B cell (primary cell): ENCODE measurements around the gene IGF2BP1. TPM values are rescaled to one million over a fixed set of nuclear protein-coding genes. Genes with fewer than 3 reads are reported as not detected.
"Not testable (repeated sequence)": the region's sequence is repeated elsewhere in the genome, so short reads cannot be mapped to it uniquely, and the experiment has no call there.

Experiments
- ATAC-seq: fragments of 200-7000 bp; cut with Tn5 transposase; one replicate; pipeline ENCODE4 v1.10.0; 2021; ENCODE audit warnings: low read depth, mild to moderate bottlenecking, moderate number of reproducible peaks, moderate library complexity
- CTCF ChIA-PET: fragments of 350-600 bp; sonication (Branson Sonifier 250); formaldehyde crosslinking; loops from one replicate; lab custom pipeline; 2021; ENCODE audit warnings: antibody characterized with exemption, inconsistent platforms; lab: Charles Lee
- POLR2A ChIA-PET: fragments of 350-600 bp; sonication (Branson Sonifier 250); formaldehyde crosslinking; loops from one replicate; lab custom pipeline; 2021; ENCODE audit warnings: antibody characterized with exemption; lab: Charles Lee
- DNase-seq: peaks from one replicate; pipeline ENCODE4 v3.0.0; 2013
- H2AFZ ChIP-seq: 2 replicates; pipeline ENCODE4 v1.6.1; 2012; ENCODE audit warnings: mild to moderate bottlenecking, low read depth, low read length; ENCODE audit not compliant: insufficient read depth, poor library complexity, severe bottlenecking
- H3K27ac ChIP-seq, 2 donors: 1 replicate in 1 of 2; 2 replicates in 1 of 2; pipeline ENCODE4 v1.5.1; 2012 to 2013; ENCODE audit warnings: low read length in 2 of 2, mild to moderate bottlenecking in 2 of 2, moderate library complexity in 1 of 2
- H3K27me3 ChIP-seq, 4 experiments: fragments of 200-600 bp in 1 of 4; sonication (generic) in 1 of 4; replicated peaks in 1 of 4; 1 replicate in 2 of 4; 2 replicates in 2 of 4; pipeline versions ENCODE4 v1.6.1 to v1.7.0; 2013 to 2016; ENCODE audit warnings: low read length in 3 of 4, mild to moderate bottlenecking in 2 of 4, mixed read lengths in 1 of 4, moderate library complexity in 1 of 4; ENCODE audit not compliant: insufficient read depth in 4 of 4, control insufficient read depth in 3 of 4; ENCODE audit errors: control extremely low read depth in 1 of 4
- H3K36me3 ChIP-seq, 2 experiments: replicated peaks in 1 of 2; 1 replicate in 1 of 2; 2 replicates in 1 of 2; pipeline versions ENCODE4 v1.6.1 to v1.7.1; 2013; ENCODE audit warnings: low read length in 1 of 2; ENCODE audit not compliant: insufficient read depth in 2 of 2, control insufficient read depth in 1 of 2; ENCODE audit errors: control extremely low read depth in 1 of 2, extremely low read depth in 1 of 2
- H3K4me1 ChIP-seq, 2 donors: fragments of 200-600 bp in 1 of 2; sonication (generic) in 1 of 2; 1 replicate in 1 of 2; 2 replicates in 1 of 2; pipeline versions ENCODE4 v1.5.1 to v1.6.1; 2013 to 2017; ENCODE audit warnings: low read length in 2 of 2; ENCODE audit not compliant: control insufficient read depth in 2 of 2, insufficient read depth in 2 of 2
- H3K4me2 ChIP-seq: replicated peaks from 2 replicates; pipeline ENCODE3; 2012; ENCODE audit warnings: mild to moderate bottlenecking, low read depth, low read length; ENCODE audit not compliant: poor library complexity, severe bottlenecking
- H3K4me3 ChIP-seq, 5 experiments: fragments of 200-600 bp in 1 of 5; sonication (generic) in 1 of 5; 1 replicate in 3 of 5; 2 replicates in 2 of 5; pipeline versions ENCODE4 v1.5.1 to v1.7.0; 2011 to 2016; ENCODE audit warnings: low read length in 4 of 5, mild to moderate bottlenecking in 4 of 5, low read depth in 2 of 5, control low read depth in 1 of 5, moderate library complexity in 1 of 5; ENCODE audit not compliant: insufficient read depth in 1 of 5; ENCODE audit errors: control extremely low read depth in 1 of 5, extremely low read depth in 1 of 5
- H3K79me2 ChIP-seq: fragments of 200-600 bp; sonication (generic); one replicate; pipeline ENCODE4 v1.6.0; 2016; ENCODE audit warnings: low read length; ENCODE audit not compliant: control insufficient read depth, insufficient read depth
- H3K9ac ChIP-seq: fragments of 200-600 bp; sonication (generic); 2 replicates; pipeline ENCODE4 v1.6.1; 2017; ENCODE audit warnings: mild to moderate bottlenecking, low read length, moderate library complexity
- H3K9me3 ChIP-seq, 3 donors: one replicate each; pipeline versions ENCODE4 v1.6.1 to v1.7.1; 2013; ENCODE audit warnings: low read length in 2 of 3; ENCODE audit not compliant: control insufficient read depth in 2 of 3, insufficient read depth in 1 of 3; ENCODE audit errors: control extremely low read depth in 1 of 3
- H4K20me1 ChIP-seq: 2 replicates; pipeline ENCODE4 v1.6.0; 2012; ENCODE audit warnings: mild to moderate bottlenecking, low read length; ENCODE audit not compliant: insufficient read depth, control insufficient read depth, poor library complexity, severe bottlenecking
- H3K27ac Mint-ChIP-seq: one replicate; pipeline ENCODE4 v1.8.0; 2021; ENCODE audit warnings: mixed read lengths
- H3K27me3 Mint-ChIP-seq: one replicate; pipeline ENCODE4 v1.8.0; 2021; ENCODE audit warnings: mixed read lengths
- H3K4me1 Mint-ChIP-seq: one replicate; pipeline ENCODE4 v1.8.0; 2021; ENCODE audit warnings: mixed read lengths
- H3K4me3 Mint-ChIP-seq: one replicate; pipeline ENCODE4 v1.8.0; 2021; ENCODE audit warnings: mixed read lengths
- H3K9me3 Mint-ChIP-seq: one replicate; pipeline ENCODE4 v1.8.0; 2022; ENCODE audit warnings: mixed read lengths; ENCODE audit not compliant: insufficient read depth
- CTCF ChIP-seq: fragments of 200-600 bp; IDR thresholded peaks from one replicate; pipeline ENCODE4 v1.8.0; 2022; ENCODE audit warnings: antibody characterized with exemption, mild to moderate bottlenecking
- EZH2 ChIP-seq: IDR thresholded peaks from 2 replicates; pipeline ENCODE4 v1.6.1; 2012; ENCODE audit warnings: borderline replicate concordance, low read depth, mild to moderate bottlenecking, moderate library complexity, low read length; ENCODE audit not compliant: insufficient read depth, poor library complexity, severe bottlenecking
- WGBS: methylation state at CpG from one replicate; pipeline ENCODE4 v1.1.5; 2013; ENCODE audit warnings: missing lambda C conversion rate; ENCODE audit not compliant: insufficient coverage; 5-methylcytosine and 5-hydroxymethylcytosine counted together
- intact Hi-C: fragments of 100-400 bp; cut with micrococcal nuclease; formaldehyde crosslinking; loops from one replicate; pipeline ENCODE4 v1.10.0; 2022
- polyA plus RNA-seq: library from polyadenylated mRNA; depleted of rRNA; stranded (reverse); fragments of >200 nt; gene quantifications from 2 replicates; pipeline ENCODE4 v1.2.3, GENCODE V29; 2012
- total RNA-seq, 2 donors: library from RNA; stranded (reverse); fragments of 120-200 nt in 1 of 2; gene quantifications; 1 replicate in 1 of 2; 2 replicates in 1 of 2; pipeline versions ENCODE4 v1.2.3 to v1.2.4, GENCODE V29; 2013 to 2022

The IGF2BP1 gene
- total and polyA plus RNA-seq, 2 donors (not counting 1 experiment from before 2014, with no cell fraction given): not detected

DNA sequence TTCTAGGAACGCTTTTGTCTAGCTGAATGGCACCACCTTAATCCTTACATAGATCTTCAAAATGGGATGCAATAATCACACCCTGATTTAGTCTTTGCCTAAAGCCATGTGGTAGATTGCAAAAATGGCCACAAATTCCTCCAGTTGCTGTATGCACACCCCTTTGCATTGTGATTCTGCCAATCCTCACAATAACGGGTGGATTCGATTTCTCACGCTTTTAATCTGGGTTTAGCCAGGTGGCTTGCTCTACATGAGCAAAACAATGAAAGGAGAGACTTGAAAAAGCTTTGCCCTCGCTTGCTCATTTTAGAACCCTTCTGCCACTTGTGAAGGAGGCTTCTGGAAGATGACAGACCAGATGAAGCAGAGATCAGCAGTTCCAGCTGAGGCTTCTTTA lies 85.0 kb downstream of the IGF2BP1 start:
- Histone ChIP-seq H3K9me3 (peaks cover 0 to 3% (median 0%) of the 10 kb centered on the region in 3 donors), H3K36me3 (no peaks in the 10 kb centered on the region), H2AFZ (no peak overlapping the region), H3K4me1 (no peaks in the 10 kb centered on the region), H3K27me3 (peaks cover 0 to 13% (median under 1%) of the 10 kb centered on the region in 4 experiments), H3K4me3 (no peak overlapping the region), H3K27ac (no peak overlapping the region), H3K4me2 (no peak overlapping the region), H4K20me1 (no peaks in the 10 kb centered on the region), H3K79me2 (no peaks in the 10 kb centered on the region), H3K9ac (no peak overlapping the region)
- H3K27me3 Mint-ChIP-seq: peaks cover 57% of the 10 kb centered on the region
- H3K4me3 Mint-ChIP-seq: no peak overlapping the region
- intact Hi-C loops: no loop called here
- ChIA-PET CTCF (no interaction called here), POLR2A (no interaction called here)
- no peak for TF ChIP-seq CTCF
- no peak for TF ChIP-seq EZH2
- H3K4me1 Mint-ChIP-seq: no peaks in the 10 kb centered on the region
- ATAC-seq: no peak
- 91% methylated on average over 4 of the region's 5 CpGs for WGBS
- H3K9me3 Mint-ChIP-seq: no peaks in the 10 kb centered on the region
- no peak for DNase-seq
- H3K27ac Mint-ChIP-seq: no peak overlapping the region

DNA sequence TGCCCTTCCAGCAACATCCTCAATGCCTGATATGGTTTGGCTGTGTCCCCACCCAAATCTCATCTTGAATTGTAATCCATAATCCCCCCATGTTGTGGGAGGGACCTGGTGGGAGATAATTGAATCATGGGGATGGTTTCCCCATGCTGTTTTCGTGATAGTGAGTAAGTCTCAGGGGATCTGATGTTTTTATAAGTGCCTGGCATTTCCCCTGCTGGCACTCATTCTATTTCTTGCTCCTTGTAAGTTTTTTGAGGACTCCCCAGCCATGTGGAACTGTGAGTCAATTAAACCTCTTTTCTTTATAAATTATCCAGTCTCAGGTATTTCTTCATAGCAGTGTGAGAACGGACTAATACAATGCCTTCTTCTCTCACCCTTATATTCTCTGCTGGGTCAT lies 87.9 kb downstream of the IGF2BP1 start:
- WGBS: no CpG with 5 or more reads among the region's 2 CpGs
- DNase-seq, intact Hi-C loops, ATAC-seq, H4K20me1 ChIP-seq, H3K9me3 ChIP-seq, H3K27ac ChIP-seq, H3K4me2 ChIP-seq, H3K36me3 ChIP-seq, H3K4me3 Mint-ChIP-seq, H3K79me2 ChIP-seq, H2AFZ ChIP-seq, H3K9me3 Mint-ChIP-seq, H3K4me1 ChIP-seq, H3K4me1 Mint-ChIP-seq, H3K9ac ChIP-seq, H3K27ac Mint-ChIP-seq, H3K4me3 ChIP-seq, POLR2A ChIA-PET: not testable (repeated sequence)
- peaks cover 0 to 17% (median 0%) of the 10 kb centered on the region in 4 experiments for H3K27me3 ChIP-seq
- CTCF ChIA-PET: interaction anchor here (1.5 kb wide), 1 partner anchor 52 kb away, joined by 3 read pairs; no protein-coding TSS in a partner anchor
- H3K27me3 Mint-ChIP-seq: peaks cover 45% of the 10 kb centered on the region
